LoVo (cell line): ENCODE results near the gene ADAM21.
"Not testable (repeated sequence)": the region's sequence is repeated elsewhere in the genome, so short reads cannot be mapped to it uniquely, and the experiment has no call there.

ENCODE experiments used
- DNase-seq: peaks from one replicate; pipeline ENCODE4 v3.0.0-alpha.2; 2016; ENCODE audit warnings: low spot score

The ADAM21 gene

DNA sequence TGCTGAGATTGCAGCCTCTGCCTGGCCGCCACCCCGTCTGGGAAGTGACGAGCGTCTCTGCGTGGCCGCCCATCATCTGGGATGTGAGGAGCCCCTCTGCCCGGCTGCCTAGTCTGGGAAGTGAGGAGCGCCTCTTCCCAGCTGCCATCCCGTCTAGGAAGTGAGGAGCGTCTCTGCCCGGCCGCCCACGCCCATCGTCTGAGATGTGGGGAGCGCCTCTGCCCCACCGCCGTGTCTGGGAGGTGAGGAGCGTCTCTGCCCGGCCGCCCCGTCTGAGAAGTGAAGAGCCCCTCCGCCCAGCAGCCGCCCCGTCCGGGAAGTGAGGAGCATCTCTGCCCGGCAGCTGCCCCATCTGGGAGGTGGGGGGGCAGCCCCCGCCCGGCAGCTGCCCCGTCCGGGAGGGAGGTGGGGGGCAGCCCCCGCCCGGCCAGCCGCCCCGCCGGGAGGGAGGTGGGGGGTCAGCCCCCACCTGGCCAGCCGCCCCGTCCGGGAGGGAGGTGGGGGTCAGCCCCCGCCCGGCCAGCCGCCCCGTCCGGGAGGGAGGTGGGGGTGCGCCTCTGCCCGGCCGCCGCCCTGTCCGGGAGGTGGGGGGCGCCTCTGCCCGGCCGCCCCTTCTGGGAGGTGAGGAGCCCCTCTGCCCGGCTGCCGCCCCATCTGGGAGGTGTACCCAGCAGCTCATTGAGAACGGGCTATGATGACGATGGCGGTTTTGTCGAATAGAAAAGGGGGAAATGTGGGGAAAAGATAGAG lies 25.6 kb downstream of the ADAM21 start:
- not testable (repeated sequence) for DNase-seq

GRCh38 chr14:70489579-70490200 lies 37.7 kb downstream of the ADAM21 start:
- DNase-seq, result no peak

DNA sequence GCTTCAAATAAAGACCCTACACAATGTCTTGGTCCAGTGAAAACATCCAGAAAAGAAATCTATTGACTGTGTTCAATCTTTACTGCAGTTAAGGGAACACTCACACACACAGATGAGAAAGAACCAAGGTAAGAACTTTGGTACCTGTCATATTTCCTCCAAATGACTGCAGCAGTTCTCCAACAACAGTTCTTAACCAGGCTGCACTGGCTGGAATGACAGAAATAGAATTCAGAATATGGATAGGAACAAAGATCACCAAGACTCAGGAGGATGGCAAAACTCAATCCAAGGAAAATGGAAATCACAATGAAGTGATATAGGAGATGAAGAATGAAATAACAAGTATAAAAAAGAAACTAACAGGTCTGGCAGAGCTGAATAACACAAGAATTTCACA lies 46.2 kb downstream of the ADAM21 start:
- DNase-seq, result no peak
